Smooth muscle cell of trachea (primary cell): ENCODE data around the gene ENO1. TPM values are rescaled to one million over a fixed set of nuclear protein-coding genes. Genes with fewer than 3 reads are reported as not detected.

Experiments used
- total RNA-seq: library from RNA; depleted of rRNA; stranded (reverse); fragments of >200 nt; gene quantifications from 2 replicates; pipeline ENCODE4 v1.2.1, GENCODE V29; 2014

Gene ENO1
- 1,419 and 2,540 TPM in 2 replicates for total RNA-seq

GRCh38 chr1:8878448-8878697 is at the start of gene ENO1:
Gene ENO1 (minus strand): TSS chr1:8878686. CDS start chr1:8874908, 3,778 bp downstream.

GRCh38 chr1:8817412-8818324 is 60.8 kb downstream of the ENO1 start, which contains the start of gene RERE:
Gene RERE (minus strand): TSS chr1:8817640.

Other genes with a start within 250 kb of the ENO1 start
- gene RERE, start 61.0 kb downstream of the ENO1 start, total RNA-seq, result 37.5 and 41.0 TPM in 2 replicates
- gene CA6, start 67.2 kb upstream of the ENO1 start, total RNA-seq, result not detected in 2 replicates
- gene SLC2A7, start 147.7 kb upstream of the ENO1 start, total RNA-seq, result not detected in 2 replicates
- gene SLC2A5, start 190.9 kb upstream of the ENO1 start, total RNA-seq, result 2.0 and 13.2 TPM in 2 replicates